ACC112 (cell line): ENCODE results near the gene KRT222.

Experiments used
- H2AFZ ChIP-seq: fragments of 200-600 bp; sonication (generic); one replicate; pipeline ENCODE4 v1.6.0; 2017; ENCODE audit warnings: antibody characterized with exemption, low read length; ENCODE audit not compliant: unreplicated experiment
- H3K27ac ChIP-seq: fragments of 200-600 bp; sonication (generic); 2 replicates; pipeline ENCODE4 v1.5.1; 2014; ENCODE audit warnings: low read depth, mild to moderate bottlenecking, antibody characterized with exemption, low read length, moderate library complexity
- H3K27me3 ChIP-seq: fragments of 200-600 bp; sonication (generic); 2 replicates; pipeline ENCODE4 v1.6.1; 2014; ENCODE audit warnings: mild to moderate bottlenecking, antibody characterized with exemption, low read length, moderate library complexity, mixed read lengths; ENCODE audit not compliant: insufficient read depth
- H3K36me3 ChIP-seq: fragments of 200-600 bp; sonication (generic); 2 replicates; pipeline ENCODE4 v1.6.1; 2016; ENCODE audit warnings: mild to moderate bottlenecking, antibody characterized with exemption, low read length, moderate library complexity, mixed read lengths; ENCODE audit not compliant: insufficient read depth
- H3K4me1 ChIP-seq: fragments of 200-600 bp; sonication (generic); one replicate; pipeline ENCODE4 v1.6.1; 2016; ENCODE audit warnings: low read length, mixed read lengths; ENCODE audit not compliant: insufficient read depth, unreplicated experiment, control insufficient read depth
- H3K4me3 ChIP-seq: fragments of 200-600 bp; sonication (generic); 2 replicates; pipeline ENCODE4 v1.5.1; 2014; ENCODE audit warnings: mild to moderate bottlenecking, low read depth, low read length
- H3K79me2 ChIP-seq: fragments of 200-600 bp; sonication (generic); one replicate; pipeline ENCODE4 v1.6.0; 2016; ENCODE audit warnings: low read length; ENCODE audit not compliant: control insufficient read depth, unreplicated experiment, insufficient read depth

The KRT222 gene

DNA sequence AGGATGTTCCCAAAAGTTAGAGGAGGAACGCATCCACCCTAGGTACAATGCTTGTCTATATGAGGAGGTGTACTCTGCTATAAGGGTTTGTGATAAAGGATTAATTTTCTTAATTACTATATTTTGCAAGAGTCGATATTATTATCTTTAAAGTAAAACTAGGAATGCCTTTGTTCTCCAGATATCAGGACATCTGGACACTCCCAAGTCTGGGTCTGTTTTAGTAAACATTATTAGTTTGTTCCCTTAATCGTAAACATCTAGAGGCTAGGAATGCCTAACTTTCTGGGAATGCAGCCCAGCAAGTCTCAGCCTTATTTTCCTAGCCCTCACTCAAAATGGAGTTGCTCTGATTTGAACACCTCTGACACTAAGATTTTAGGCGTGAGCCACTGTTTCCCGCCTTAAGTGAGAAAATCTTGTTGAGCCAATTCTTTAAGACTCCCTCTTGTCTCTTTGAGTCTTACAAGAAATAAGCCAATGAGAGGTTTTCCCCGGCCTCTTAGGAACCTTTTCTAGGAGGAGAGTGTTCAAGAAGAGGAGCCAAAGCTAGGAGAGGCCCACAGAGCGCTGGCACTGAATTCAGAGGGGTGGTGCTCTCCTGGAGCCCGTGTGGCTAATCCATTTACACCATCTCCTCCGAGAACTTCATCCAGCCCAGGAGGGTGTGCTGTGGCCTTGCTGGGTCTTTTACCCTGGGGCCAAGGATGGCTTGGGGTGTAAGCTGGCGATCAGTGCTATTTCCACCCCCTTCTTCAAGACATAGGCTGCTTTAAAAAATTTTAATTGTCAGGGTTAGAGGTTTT is 58.2 kb downstream of the KRT222 start:
- Histone ChIP-seq H3K4me1 (no peaks in the 10 kb centered on the region), H3K36me3 (no peaks in the 10 kb centered on the region), H3K27me3 (no peaks in the 10 kb centered on the region), H3K79me2 (no peaks in the 10 kb centered on the region), H3K4me3 (no peak overlapping the region), H3K27ac (no peak overlapping the region), H2AFZ (no peak overlapping the region)

DNA sequence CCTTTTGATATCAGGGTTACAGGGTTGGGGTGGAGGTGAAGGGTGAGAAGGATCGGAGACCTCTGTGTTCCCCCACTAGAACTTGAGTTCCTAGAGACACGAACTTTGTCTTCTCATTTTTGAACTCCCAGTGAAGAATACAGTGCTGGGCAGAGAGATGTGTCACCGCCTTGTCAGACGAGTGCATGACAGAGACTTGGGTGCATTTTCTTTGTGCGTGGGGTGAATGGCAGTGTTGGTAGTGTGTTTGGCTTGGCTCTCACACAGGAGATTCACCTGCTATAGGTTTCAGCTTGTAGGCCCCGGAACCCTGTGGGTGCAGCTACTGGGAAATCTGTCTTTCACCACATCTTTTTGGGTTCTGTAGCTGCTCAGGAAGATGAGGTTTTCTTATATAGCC is 59.7 kb downstream of the KRT222 start:
- no peaks in the 10 kb centered on the region for H3K27me3 ChIP-seq
- no peak overlapping the region for H3K4me3 ChIP-seq
- H3K27ac ChIP-seq: no peak overlapping the region
- no peaks in the 10 kb centered on the region for H3K36me3 ChIP-seq
- H3K79me2 ChIP-seq: no peaks in the 10 kb centered on the region
- no peaks in the 10 kb centered on the region for H3K4me1 ChIP-seq
- H2AFZ ChIP-seq: no peak overlapping the region
